Raji (cell line): Measurements from ENCODE around the gene AMMECR1L.
A peak's percentile ranks its signal among the peaks of the same experiment; 100 is the strongest.

ENCODE experiments used
- POLR2A ChIP-seq: IDR thresholded peaks from 2 replicates; pipeline ENCODE4 v1.6.1; 2011; ENCODE audit warnings: low read depth, low read length, control low read depth; ENCODE audit not compliant: insufficient read depth

The AMMECR1L gene

DNA sequence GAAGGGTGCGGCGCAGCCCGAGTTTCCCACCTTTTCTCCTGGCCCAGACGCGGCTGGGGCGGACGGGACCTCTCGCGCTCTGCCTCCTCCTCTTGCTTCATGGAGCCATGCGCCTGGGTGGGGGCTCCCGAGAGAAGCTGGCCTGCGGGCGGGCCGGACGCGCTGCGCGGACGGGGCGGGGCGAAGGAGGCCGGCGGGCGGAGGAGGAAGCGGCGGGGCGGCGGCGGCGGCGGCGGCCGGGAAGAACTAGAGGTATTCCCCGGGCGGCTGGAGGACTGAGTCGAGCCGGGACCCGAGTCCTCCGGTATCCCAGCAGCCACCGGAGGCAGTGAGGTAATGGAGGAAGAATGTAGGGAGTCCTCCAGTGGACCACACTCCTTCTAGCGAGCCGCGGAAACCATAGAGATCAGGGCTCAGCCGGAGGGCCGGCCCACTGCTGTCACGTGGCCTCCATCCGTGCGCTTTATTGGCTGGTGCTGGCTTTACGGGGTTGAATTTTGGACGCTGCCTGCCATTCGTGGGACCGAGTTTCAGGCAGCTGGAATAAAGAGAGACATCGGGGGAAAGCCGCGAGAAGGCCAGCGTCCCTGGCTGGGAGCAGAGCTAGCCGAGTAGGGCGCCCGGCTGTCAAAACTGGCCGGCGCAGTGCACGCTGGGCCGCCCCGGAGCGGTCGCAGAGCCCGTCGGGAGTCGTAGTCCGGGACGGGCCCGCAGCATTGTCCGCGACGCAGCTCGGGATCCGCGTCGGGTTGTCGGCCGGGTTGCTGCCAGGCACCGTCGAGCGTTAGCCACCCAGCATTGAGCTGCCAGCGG is at the start of gene AMMECR1L:
Gene AMMECR1L, minus strand, starts transcription at position 177 of the 813 bp plus-strand sequence. CDS start 11,722 bp downstream, outside the sequence.
- peak; percentile 38; the same call in 1 of the 2 replicates for TF ChIP-seq POLR2A

DNA sequence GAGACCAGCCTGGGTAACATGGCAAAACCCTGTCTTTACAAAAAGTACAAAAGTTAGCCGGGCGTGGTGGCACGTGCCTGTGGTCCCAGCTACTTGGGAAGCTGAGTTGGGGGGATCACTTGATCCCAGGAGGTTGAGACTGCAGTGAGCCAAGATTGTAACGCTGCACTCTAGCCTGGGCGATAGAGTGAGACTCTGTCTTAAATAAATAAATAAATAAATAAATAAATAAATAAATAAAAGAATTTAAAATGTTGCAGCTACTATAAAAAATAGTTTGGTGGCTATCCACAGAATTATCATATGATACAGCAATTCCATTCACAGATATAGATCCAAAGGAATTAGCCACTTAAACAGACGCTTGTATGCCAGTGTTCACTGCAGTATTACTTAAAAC is 49.6 kb upstream of the AMMECR1L start:
- TF ChIP-seq POLR2A = no peak

DNA sequence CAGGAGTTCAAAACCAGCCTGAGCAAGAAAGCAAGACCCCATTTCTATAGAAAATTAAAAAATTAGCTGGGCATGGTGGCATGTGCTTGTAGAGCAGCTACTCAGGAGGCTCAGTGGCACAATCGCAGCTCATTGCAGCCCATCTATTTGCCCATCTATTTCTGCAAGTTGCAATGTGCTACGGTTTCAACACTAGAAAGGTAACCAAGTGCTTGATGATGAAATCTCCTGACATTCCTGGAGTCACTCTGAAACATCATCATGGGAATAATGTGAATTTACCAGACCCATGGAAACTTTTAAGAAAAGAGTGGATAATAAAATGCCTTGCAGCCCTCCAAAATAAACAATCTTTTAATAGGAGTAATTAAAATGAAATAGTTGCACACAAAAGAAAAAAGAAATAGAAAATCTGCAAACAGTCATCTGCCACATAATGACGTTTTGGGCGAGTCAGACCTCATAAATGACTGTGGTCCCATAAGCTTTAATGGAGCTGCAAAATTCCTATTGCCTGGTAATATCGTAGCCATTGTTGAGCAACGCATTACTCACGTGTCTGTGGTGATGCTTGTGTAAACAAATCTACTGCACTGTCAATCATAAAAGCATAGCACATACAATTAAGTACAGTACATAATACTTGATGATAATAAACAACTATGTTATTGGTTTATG is 46.6 kb upstream of the AMMECR1L start:
- TF ChIP-seq POLR2A = no peak

DNA sequence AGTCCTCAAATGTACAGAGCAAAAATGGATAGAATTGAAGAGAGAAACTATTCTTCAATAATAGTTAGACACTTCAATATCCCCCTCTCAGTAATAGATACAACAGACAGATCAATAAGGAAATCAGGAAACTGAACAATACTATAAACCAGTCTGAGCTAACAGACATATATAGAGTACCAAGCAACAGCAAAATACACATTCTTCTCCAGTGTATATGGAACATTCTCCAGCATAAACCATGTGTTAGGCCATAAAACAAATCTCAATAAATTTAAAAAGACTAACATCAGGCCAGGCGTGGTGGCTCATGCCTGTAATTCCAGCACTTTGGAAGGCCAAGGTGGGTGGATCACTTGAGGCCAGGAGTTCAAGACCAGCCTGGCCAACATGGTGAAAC is 43.7 kb upstream of the AMMECR1L start:
- TF ChIP-seq POLR2A = no peak

DNA sequence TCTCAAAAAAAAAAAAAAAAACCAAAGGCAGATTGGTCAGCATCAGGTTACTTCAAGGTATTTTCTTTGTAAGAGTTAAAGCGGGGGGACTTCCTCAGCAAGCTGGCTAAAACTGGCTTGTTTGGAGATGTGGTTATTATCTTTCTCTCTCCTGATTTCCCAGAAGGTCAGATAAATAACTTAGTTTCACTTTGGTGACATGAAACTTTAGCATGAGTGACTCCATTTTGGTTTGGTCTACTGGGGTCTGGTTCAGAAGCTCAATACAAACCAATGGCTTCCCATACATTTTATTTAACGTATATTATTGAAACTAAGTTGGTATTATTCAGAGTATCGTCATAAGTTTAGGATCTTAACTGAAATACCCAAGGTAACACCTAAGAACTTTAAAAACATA is 41.6 kb upstream of the AMMECR1L start:
- TF ChIP-seq POLR2A = no peak

DNA sequence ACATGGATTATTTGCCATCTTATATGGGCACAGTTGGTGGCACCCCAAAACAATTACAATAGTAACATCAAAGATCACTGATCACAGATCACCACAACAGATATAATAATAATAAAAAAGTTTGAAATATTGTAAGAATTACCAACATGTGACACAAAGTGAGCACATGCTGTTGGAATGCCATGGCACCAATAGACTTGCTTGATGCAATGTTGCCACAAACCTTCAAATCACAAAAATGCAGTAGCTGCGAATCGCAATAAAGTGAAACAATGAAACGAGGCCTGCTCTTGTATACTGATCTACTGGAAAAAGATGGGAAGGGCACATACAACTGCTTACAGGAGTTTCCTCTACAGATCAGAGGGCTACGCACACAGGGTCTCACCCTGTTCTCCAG is 32.2 kb upstream of the AMMECR1L start:
- TF ChIP-seq POLR2A = no peak

DNA sequence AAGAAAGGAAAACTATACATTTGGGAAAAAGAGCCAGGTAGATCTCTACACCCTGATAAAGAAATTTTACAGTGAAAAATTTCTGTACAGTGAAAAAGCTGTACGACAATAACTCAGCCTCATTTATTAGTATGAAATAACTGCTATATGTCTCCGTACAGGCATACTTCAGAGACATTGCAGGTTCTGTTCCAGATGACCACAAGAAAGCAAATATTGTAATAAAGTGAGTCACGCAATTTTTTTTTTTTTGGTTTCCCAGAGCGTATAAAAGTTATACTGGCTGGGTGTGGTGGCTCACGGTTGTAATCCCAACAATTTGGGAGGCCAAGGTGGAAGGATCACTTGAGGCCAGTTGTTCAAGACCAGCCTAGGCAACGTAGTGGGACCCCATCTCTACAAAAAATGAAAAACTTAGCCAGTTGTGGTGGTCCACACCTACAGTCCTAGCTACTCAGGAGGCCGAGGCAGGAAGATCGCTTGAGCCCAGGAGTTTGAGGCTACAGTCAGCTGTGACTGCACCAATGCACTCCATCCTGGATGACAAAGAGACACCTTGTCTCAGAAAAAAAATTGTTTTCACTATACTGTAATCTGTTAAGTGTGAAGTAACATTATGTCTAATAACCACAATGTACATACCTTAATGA is 28.2 kb upstream of the AMMECR1L start:
- TF ChIP-seq POLR2A = no peak

DNA sequence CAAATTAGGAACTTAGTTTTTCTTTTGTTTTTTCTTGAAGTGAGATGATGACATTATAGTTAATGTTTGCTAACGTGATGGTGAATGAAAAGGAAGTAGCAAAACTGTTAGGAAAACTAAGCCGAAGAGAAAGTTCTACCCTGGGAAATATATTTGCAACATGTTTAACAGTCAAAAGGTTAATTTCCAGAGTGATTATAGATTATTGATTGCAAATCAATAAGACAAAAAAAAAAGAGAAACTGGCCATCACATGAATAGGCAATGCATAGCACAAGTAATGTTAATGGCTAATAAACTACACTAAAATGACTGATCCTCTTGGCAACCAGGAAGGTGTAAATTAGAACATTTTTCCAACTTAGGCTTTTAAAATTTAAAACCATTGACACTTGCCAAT is 26.0 kb upstream of the AMMECR1L start:
- no peak for TF ChIP-seq POLR2A

DNA sequence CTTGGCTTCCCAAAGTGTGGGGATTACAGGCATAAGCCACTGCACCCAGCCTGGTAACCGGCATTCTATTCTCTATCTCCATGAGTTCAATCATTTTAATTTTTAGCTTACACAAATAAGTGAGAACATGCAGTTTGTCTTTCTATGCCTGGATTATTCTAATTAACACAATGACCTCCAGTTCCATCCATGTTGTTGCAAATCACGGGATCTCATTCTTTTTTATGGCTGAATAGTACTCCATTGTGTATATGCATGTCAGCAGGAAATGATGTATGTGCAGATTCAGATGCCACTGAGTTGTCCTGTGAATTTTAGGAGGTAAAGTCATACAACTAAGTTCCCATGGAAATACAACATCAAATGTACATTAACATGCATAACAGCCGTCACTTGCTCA is 24.7 kb upstream of the AMMECR1L start:
- TF ChIP-seq POLR2A = no peak

DNA sequence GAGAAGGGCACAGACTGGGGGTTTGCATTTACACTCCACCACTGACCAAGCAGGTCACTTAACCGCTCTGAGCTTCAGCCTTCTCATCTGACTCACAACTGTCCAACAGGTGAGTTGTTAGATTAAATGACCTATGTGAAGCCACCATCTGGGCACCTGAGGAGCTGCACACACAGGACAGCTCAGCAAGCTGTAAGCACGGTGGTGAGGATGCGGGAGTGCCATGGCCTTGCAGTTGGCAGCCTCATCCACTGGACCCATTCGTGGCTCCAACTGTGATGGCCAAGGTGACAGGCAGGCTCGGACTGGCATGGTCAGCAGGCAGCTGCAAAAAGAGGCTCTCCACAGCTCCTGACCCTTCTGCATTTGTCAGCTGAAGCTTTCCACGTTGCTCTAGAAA is 23.3 kb upstream of the AMMECR1L start:
- no peak for TF ChIP-seq POLR2A

DNA sequence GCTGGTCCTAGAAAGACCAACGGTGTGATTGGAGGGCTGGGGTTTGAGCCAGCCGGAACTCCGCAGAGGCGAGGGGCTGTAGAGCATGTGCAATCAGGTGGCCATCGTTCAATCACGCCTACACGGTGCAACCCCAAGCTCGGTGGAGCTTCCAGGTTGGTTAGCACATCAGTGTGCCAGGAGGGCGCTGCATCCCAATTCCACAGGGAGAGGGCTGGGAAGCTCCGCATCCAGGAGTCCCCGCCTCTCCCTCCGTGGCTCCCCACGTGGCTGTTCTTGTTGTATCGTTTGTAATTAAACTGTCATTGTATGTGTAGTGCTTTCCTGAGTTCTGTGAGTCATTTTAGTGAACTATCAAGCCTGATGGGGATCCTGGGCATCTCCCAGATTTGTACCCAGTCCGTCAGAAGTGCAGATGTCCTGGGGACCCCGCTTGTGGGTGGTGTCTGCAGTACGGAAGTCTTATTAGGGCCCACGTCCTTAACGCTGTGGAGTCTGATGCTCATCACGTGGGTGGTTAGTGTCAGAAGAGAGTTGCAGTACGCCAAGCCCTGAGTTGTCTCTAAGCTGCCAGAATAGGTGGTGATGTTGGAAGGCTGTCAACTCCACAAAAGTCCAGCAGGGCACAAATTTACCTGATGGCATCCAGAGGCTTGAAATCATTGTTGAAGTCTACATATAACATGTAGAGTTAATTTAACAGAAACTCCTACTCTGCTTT is 20.6 kb upstream of the AMMECR1L start:
- TF ChIP-seq POLR2A = no peak

DNA sequence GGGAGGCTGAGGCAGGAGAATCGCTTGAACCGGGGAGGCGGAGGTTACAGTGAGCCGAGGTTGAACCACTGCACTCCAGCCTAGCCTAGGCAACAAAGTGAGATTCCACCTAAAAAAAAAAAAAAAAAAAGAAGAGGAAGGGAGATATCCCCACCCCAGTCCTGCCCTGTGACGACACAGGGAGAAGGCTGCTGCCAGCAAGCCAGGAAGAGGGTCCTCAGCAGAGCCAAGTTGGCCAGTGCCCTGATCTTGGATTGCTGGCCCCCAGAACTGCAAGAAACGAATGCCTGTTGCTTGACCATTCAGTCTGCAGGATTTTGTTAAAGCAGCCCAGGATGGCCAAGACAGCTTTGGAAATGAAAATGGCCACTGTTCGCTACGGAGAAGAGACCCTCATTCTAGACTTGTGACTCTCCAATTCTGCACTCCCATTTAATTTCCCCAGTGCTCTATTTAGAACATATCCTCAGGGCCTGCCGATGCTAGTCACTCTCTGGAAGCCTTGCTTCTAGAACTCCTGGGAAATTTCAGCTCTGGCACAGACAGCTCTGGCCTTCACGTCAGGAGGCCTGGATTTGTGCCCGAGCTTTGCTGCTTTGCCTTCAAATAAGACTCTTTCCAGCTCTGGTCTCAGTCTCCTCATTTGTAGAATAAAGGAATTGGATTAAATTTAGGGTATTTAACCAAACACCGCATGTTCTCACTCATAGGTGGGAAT is 15.7 kb upstream of the AMMECR1L start:
- TF ChIP-seq POLR2A = no peak

DNA sequence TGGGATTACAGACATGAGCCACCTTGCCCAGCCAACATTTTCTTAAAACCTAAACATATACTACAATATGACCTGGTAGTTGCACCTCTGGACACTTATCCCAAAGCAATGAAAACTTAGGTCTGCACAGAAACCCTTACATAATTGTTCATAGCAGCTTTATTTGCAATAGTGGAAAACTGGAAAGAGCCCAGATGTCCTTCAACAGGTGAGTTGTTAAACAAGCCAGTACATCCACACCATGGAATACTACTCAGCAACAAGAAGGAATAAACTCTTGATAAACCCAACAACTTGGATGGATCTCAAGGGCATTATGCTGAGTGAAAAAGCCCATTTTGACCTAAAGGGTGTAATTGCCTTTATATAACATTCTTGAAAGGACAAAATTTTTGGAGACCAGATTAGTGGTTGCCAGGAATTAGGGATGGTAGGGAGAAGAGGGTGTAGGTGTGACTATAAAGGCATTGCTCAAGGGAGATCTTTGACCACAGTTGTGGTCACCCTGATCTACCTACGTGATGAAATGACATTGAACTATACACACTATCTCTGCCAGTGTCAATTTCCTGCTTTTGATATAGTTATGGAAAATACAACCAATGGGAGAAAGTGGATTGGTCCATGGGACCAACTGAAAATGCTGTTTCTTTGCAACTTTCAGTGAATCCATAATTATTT is 11.9 kb upstream of the AMMECR1L start:
- no peak for TF ChIP-seq POLR2A

DNA sequence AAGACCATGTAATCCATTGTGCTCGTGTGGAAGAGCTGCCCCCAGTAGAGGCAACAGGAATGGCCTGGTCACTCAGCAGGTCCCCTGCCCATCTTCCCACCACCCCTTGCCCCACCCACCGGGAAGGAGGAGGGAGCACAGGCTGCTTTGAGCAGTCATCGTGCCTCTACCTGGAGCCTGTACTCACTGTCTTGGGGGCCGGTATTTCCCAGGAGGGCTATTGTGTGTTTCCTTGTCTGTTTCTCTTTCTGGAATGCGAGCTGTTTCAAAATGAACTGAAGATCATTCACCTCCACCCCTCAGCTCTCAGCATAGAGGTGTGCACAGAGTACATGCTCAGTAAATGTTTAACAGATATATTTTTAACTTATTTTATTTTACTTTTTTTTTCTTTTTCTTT is 7.7 kb upstream of the AMMECR1L start:
- no peak for TF ChIP-seq POLR2A
